ENCODE data around the gene CYSLTR1. TPM values are rescaled to one million over a fixed set of nuclear protein-coding genes. Genes with fewer than 3 reads are reported as not detected.

Gene CYSLTR1
- total RNA-seq, 1 donor from 2014 or later = 3.8 TPM

Other genes starting within 250 kb of the CYSLTR1 start
- 359 TPM for gene PGK1, start 223.4 kb downstream of the CYSLTR1 start, total RNA-seq
- gene TAF9B, start 188.0 kb downstream of the CYSLTR1 start, total RNA-seq = 35.1 TPM